SIG-M5 (cell line): Measurements from ENCODE around the gene LRP6.
"Not testable (repeated sequence)": the region's sequence is repeated elsewhere in the genome, so short reads cannot be mapped to it uniquely, and the experiment has no call there.

ENCODE experiments used
- DNase-seq: peaks from one replicate; lab custom pipeline; 2025; lab: John Stamatoyannopoulos, UW

LRP6 gene

DNA sequence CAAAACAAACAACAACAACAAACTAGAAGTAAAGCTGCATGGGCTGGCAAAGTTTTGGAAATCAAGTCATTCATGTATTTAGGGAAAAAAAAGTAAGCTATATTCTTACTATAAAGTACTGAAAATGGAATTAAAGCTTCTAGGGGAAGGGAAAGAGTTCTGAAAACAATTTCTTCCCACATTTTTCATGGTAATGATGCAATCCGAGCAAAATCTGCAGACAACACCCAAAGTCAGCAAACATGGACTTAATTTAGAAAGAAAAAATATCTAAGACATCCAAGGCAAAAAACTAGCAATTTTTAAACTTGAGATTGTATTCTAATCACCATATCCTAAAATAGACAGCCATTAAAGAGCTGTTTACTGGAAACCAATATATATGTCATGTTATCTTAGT, 86.3 kb downstream of the LRP6 start:
- DNase-seq: no peak

DNA sequence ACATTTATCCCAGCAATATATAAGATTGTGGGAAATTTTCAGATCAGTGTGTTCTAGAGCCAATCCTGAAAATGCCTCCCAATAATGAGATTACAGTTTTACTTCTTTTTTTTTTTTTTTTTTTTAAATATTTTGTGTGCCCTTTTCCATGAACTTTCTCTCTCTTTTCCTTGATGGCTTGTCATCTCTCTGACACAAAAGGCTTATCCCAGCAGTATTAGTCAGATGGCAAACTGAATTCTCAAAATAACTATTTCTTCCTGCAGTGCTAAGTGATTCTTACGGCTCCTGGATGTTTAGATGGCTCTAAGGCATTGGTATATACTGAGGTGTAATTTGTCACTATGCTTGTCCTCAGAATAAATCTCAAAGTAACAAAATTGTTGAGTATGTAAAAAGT, 86.7 kb downstream of the LRP6 start:
- no peak for DNase-seq

- no peak for DNase-seq
Observed at GRCh38 chr12:12178559-12178958, 88.3 kb downstream of the LRP6 start.

DNA sequence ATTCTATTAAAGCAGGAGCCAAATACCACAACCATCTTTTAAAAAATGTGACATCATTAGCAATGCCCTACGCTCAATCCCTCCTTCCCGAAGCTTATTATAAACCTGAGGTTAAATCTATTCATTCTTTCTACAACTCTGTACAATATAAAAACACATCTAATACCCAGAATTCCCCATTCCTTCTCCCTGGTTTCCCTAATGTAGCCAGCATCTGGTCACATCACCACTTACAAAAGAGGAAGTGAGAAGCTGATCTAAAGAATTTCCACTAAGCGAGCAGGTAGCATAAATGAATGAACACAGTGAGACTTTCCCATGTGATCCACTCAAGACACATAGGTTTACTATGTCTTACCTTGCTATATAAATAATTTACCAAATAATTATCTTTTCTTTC, 90.4 kb downstream of the LRP6 start:
- DNase-seq: no peak

GRCh38 chr12:12171991-12172511, 94.8 kb downstream of the LRP6 start:
- DNase-seq: no peak

GRCh38 chr12:12167847-12168246, 99.0 kb downstream of the LRP6 start:
- DNase-seq: no peak

- no peak for DNase-seq
Observed at GRCh38 chr12:12166751-12167150, 100.1 kb downstream of the LRP6 start.

DNA sequence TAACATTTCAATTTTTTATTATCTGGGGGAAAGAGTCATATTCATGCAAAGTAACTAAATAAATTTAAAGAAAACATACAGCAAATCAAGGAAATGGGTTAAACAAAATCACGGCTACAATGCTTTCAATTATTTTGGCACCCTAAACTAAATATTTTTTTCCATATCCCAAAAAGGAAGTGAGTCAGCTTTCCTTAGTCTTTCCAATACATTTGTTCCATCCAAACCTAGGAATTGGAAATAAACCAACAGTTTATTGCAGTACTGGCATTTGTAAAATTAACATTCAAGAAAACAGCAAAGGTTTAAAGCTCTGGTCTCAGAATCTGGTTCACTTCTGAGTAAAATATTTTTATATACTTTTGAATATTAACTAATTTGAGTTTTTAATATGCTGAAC, 106.9 kb downstream of the LRP6 start:
- DNase-seq: no peak

DNA sequence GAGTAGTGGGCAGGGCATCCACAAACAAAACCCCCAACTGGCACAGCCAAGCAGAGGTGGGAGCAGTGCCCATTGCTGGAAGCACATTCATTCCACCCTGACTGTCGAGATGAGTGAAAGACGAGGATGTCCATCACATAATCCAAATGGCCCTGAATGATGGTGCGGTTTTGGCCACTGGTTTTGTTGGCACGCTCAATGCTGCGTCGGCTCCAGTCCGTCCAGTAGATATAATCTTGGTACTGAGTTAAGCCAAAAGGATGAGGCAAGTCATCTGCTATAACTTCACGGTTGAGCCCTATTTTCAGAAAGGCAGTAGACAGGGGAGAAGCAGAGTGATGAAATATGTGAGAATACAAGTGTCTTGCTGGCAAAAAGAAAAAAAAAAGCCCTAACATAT, 108.0 kb downstream of the LRP6 start:
- no peak for DNase-seq

DNA sequence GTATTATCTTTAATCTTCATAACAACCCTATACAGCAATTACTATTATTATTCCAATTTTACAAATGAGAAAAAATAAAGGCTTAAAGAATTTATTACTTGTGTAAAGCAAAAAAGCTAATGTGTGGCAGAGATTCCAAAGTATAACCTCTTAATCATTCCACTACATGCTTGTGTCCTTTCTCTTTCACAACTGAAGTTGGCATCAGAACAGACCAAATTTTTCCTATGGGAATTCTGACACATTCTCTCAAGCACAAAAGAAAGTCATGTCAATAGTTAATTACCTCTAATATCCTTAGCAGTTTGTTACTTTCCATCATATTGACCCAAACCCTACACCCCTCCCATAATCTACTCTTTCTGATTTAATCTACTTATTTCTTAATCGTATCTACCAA, 109.4 kb downstream of the LRP6 start:
- no peak for DNase-seq

DNA sequence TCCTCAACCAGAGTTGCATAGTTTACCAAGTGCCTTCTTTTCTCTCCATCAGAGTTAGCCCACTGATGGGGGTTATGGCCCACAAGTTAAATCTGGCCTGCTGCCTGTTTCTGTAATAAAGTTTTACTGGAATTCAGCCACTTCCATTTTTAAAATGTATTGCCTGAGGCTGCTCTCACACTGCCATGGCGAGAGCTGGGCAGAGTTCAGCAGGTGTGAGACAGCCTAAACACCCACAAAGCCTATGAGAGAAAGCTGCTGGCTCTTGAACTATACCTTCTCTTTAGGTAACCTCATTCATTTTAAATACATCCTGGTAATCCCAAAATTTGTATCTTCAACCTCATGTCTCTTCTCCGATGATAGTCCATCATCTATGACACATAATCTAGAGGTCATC, 110.0 kb downstream of the LRP6 start:
- DNase-seq: no peak

- DNase-seq: no peak
Observed at GRCh38 chr12:12156116-12156515, 110.7 kb downstream of the LRP6 start.

GRCh38 chr12:12153596-12153995, 113.2 kb downstream of the LRP6 start:
- DNase-seq: no peak

GRCh38 chr12:12147111-12147510, 119.7 kb downstream of the LRP6 start:
- DNase-seq: no peak

DNA sequence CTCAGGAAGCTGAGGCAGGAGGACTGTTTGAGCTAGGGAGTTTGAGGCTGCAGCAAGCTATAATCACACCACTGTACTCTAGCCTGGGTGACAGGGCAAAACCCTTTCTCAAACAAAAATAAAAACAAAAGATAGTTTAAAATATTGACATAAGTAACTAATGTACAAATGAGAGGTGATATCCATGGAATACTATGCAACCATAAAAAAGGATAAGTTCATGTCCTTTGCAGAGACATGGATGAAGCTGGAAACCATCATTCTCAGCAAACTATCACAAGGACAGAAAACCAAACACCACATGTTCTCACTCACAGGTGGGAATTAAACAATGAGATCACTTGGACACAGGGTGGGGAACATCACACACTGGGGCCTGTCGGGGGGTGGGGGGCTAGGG, 122.3 kb downstream of the LRP6 start:
- not testable (repeated sequence) for DNase-seq

DNA sequence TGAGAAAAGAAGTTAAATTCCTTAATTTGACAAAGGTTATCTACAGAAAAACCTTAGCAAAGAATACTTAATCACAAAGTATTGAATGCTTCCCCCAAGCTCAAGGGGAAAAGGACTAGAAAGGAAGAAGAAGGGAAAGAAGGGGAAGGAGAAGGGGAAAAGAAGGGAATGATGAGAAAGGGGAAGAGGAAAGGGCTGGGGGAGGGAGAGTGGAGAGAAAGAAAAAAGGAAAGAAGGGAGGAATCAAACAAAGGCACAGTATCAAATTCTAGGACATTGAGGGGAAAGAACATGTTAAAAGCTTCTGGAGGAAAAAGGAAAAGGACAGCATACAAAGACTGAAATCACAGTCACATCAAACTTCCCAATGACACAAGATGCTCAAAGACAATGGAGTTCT, 125.8 kb downstream of the LRP6 start:
- no peak for DNase-seq

DNA sequence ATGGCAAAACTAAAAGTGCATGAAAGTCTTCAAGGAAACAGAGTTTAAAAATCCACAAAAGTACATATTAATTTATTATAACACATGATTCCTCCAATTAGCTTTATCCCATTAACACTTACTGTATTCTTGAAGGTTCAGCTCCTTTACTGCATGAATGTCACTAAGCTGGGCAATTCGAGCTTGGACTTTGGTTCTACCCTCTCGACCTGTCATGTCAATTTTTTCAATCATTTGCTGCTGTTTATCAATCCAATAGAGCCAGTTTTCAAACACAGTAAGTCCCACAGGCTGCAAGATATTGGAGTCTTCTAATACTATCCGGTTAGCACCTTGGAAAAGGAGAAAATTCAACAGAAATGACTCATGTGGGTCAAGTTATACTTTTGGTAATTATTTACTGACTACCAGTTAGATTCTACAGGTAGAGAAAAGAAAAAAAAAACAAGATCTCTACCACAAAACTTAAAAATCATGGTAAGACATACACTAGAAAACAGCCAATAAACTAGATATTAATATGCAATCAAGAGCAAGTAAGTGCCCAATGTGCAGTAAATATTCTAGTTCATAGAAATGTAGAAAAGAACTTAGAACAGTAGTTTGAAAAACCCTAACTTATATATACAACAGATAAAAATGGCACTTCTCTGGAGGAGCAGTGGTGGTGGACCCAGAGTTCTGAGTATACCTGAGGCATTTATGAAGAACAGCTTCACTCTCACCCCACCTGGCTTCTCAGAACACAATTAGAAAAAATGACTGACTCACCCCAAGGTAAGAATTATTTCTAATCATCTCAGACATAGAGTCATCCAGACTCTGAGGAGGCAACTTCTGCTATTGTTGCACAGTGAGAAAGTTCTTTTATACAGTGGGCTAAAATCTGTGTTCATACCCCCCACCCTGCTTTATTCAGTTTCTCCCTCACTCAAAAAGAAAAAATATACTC, 128.4 kb downstream of the LRP6 start:
- DNase-seq: no peak

DNA sequence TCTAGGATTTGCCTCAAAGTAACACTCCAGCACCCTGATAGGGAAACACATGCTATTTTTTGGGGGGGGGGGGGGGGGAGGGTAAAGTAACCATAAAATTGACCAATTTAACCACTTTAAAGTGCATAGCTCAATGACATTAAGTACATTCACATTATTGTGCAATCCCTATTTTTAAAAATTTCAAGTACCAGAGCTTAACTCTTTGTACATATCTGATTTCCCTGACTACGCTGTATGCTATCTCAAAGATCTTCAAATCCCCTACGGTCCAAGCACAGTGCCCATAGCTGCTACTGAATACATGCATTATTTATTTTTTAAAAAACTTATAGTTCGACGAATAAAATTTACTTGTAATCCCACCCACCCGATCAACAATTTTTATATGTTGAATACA, 133.1 kb downstream of the LRP6 start:
- no peak for DNase-seq

GRCh38 chr12:12133259-12133658, 133.6 kb downstream of the LRP6 start:
- DNase-seq: no peak

DNA sequence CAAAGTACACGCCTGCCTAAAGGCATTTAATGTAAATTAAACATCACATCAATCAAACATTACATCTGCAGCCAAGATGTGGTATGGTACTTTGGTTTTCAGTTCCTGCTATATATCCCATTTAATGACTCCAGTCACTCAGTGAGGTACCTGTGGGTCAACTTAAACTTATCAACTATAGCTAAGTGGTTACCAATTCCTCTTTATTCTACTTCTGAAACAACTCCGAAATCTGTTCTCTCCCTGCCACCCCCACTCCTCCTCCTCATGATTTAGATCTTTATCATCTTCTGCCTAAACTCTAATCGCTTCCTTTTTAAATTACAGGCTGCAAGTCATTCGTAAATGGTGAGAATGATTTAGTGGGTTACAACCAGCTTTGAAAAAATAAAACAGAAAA, 138.2 kb downstream of the LRP6 start:
- DNase-seq: no peak

DNA sequence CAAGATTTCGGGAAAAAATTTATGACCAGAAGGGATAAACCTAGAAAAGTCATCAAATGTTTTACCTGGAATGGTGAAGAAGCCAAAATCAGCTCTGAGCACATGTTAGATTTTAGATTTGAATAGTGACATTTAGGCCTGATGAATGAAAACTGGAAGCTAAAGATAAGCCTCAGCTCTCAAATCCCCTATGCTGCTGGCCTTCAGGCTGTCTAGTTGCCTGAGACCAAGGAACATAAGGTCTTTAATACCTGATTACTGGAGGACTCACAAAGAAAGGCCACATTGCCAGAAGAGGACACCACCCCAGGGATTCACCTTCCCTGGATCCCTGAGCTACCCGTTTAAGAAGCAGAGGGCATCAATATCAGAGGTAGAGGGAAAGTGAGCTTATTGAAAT, 139.5 kb downstream of the LRP6 start:
- no peak for DNase-seq

DNA sequence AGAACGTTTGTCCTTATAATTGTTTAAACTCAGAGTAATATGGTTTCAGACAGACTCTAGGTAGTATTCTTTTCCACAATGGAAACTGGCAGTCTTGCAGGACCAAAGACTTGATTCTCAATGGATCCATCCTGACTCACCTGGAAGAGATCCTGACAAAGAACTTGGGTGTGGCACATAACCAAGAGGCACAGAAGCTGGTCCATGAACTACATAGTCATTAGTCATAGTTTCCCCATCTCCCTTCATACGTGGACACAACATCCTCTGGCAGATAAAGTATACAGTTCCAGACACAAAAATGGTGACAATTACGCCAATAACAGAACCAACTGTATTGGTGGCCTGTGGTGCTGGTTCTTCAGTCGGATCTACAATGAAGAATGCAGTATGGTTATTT, 140.3 kb downstream of the LRP6 start:
- no peak for DNase-seq

- DNase-seq: no peak
Observed at GRCh38 chr12:12123036-12123604, 143.7 kb downstream of the LRP6 start.

- no peak for DNase-seq
Observed at GRCh38 chr12:12121061-12121460, 145.8 kb downstream of the LRP6 start.
